ENCODE data around the gene SHC2. TPM values are rescaled to one million over a fixed set of nuclear protein-coding genes. Genes with fewer than 3 reads are reported as not detected.

The SHC2 gene
- total RNA-seq, 1 experiment from 2014 or later: 1.1 TPM

- CTCF ChIA-PET: no interaction called here
- no peak for DNase-seq (ENCODE audit: low spot score)
Observed at GRCh38 chr19:426725-427445, 33.9 kb downstream of the SHC2 start.

GRCh38 chr19:425056-425455 is 35.8 kb downstream of the SHC2 start:
- TF ChIP-seq CTCF (conservative IDR thresholded peaks at IDR 0.05; ENCODE audit: low read depth, low read length) (no peak), EZH2 (IDR thresholded peaks at IDR 0.05; ENCODE audit: borderline replicate concordance, low read depth, low read length, poor library complexity, severe bottlenecking) (no peak)
- BruUV-seq (replicated peaks): no TSS peak
- POLR2A ChIA-PET (ENCODE audit: low non-redundant PET): no interaction called here
- Histone ChIP-seq H3K9me3 (ENCODE audit: low read depth, low read length, poor library complexity, severe bottlenecking) (no peaks in the 10 kb centered on the region), H3K27me3 (replicated peaks; ENCODE audit: insufficient read depth, low read depth, low read length, poor library complexity) (no peaks in the 10 kb centered on the region), H3K27ac (ENCODE audit: low read depth, low read length, poor library complexity, severe bottlenecking) (no peak overlapping the region), H3K36me3 (ENCODE audit: insufficient read depth, low read length, poor library complexity, severe bottlenecking) (no peaks in the 10 kb centered on the region), H3K4me3 (ENCODE audit: low read depth, low read length, poor library complexity, severe bottlenecking) (no peak overlapping the region), H3K4me1 (ENCODE audit: insufficient read depth, low read length, poor library complexity, severe bottlenecking) (no peaks in the 10 kb centered on the region)
- CTCF ChIA-PET: no interaction called here
- intact Hi-C loops (cut with micrococcal nuclease; ENCODE audit: unreplicated experiment): no loop called here
- DNase-seq (ENCODE audit: low spot score): no peak

More at GRCh38 chr19:426725-427445, 33.9 kb downstream of the SHC2 start:
- H3K4me3 ChIP-seq (ENCODE audit: low read depth, low read length, poor library complexity, severe bottlenecking): no peak overlapping the region
- intact Hi-C loops (cut with micrococcal nuclease; ENCODE audit: unreplicated experiment): no loop called here
- POLR2A ChIA-PET (ENCODE audit: low non-redundant PET): no interaction called here
- no peak overlapping the region for H3K27ac ChIP-seq (ENCODE audit: low read depth, low read length, poor library complexity, severe bottlenecking)
- H3K4me1 ChIP-seq (ENCODE audit: insufficient read depth, low read length, poor library complexity, severe bottlenecking): no peaks in the 10 kb centered on the region
- H3K27me3 ChIP-seq (replicated peaks; ENCODE audit: insufficient read depth, low read depth, low read length, poor library complexity): no peaks in the 10 kb centered on the region
- no peak for TF ChIP-seq EZH2 (IDR thresholded peaks at IDR 0.05; ENCODE audit: borderline replicate concordance, low read depth, low read length, poor library complexity, severe bottlenecking)
- no peak for TF ChIP-seq CTCF (conservative IDR thresholded peaks at IDR 0.05; ENCODE audit: low read depth, low read length)
- BruUV-seq (replicated peaks): no TSS peak
- no peaks in the 10 kb centered on the region for H3K36me3 ChIP-seq (ENCODE audit: insufficient read depth, low read length, poor library complexity, severe bottlenecking)
- no peaks in the 10 kb centered on the region for H3K9me3 ChIP-seq (ENCODE audit: low read depth, low read length, poor library complexity, severe bottlenecking)

- Histone ChIP-seq H3K4me1 (ENCODE audit: insufficient read depth, low read length, poor library complexity, severe bottlenecking) (no peaks in the 10 kb centered on the region), H3K9me3 (ENCODE audit: low read depth, low read length, poor library complexity, severe bottlenecking) (no peaks in the 10 kb centered on the region), H3K36me3 (ENCODE audit: insufficient read depth, low read length, poor library complexity, severe bottlenecking) (no peaks in the 10 kb centered on the region), H3K27me3 (replicated peaks; ENCODE audit: insufficient read depth, low read depth, low read length, poor library complexity) (no peaks in the 10 kb centered on the region), H3K4me3 (ENCODE audit: low read depth, low read length, poor library complexity, severe bottlenecking) (no peak overlapping the region), H3K27ac (ENCODE audit: low read depth, low read length, poor library complexity, severe bottlenecking) (no peak overlapping the region)
- DNase-seq (ENCODE audit: low spot score): no peak
- BruUV-seq (replicated peaks): no TSS peak
- no peak for TF ChIP-seq EZH2 (IDR thresholded peaks at IDR 0.05; ENCODE audit: borderline replicate concordance, low read depth, low read length, poor library complexity, severe bottlenecking)
- TF ChIP-seq CTCF (conservative IDR thresholded peaks at IDR 0.05; ENCODE audit: low read depth, low read length): no peak
- intact Hi-C loops (cut with micrococcal nuclease; ENCODE audit: unreplicated experiment): no loop called here
- POLR2A ChIA-PET (ENCODE audit: low non-redundant PET): no interaction called here
- CTCF ChIA-PET: no interaction called here
Observed at GRCh38 chr19:424546-424945, 36.3 kb downstream of the SHC2 start.
